Keratinocyte (primary cell): Measurements from ENCODE around the gene DNAJB14. TPM values are rescaled to one million over a fixed set of nuclear protein-coding genes. Genes with fewer than 3 reads are reported as not detected.

ENCODE experiments used
- DNase-seq: peaks from one replicate; pipeline ENCODE4 v3.0.0-alpha.2; 2011; ENCODE audit warnings: low read depth, missing footprints, low spot score
- FAIRE-seq: peaks from 2 replicates; lab custom pipeline; 2011; peaks lifted over from hg19 to GRCh38; lab: Jason Lieb, UNC
- H2AFZ ChIP-seq: 2 replicates; pipeline ENCODE4 v1.6.0; 2012; ENCODE audit warnings: low read length, control low read depth, inconsistent platforms; ENCODE audit not compliant: control insufficient read depth
- H3K27ac ChIP-seq: 2 replicates; pipeline ENCODE4 v1.5.1; 2011; ENCODE audit warnings: low read length; ENCODE audit not compliant: control insufficient read depth, insufficient read depth
- H3K27me3 ChIP-seq: 3 replicates; pipeline ENCODE4 v1.6.0; 2011; ENCODE audit warnings: low read length; ENCODE audit not compliant: control insufficient read depth, insufficient read depth; ENCODE audit errors: extremely low read depth
- H3K36me3 ChIP-seq, 2 experiments: 2 replicates in 1 of 2; 3 replicates in 1 of 2; pipeline ENCODE4 v1.5.1; 2011; ENCODE audit warnings: low read length in 2 of 2, mild to moderate bottlenecking in 1 of 2; ENCODE audit not compliant: control insufficient read depth in 2 of 2, insufficient read depth in 2 of 2; ENCODE audit errors: extremely low read depth in 1 of 2
- H3K4me1 ChIP-seq: 3 replicates; pipeline ENCODE4 v1.5.1; 2011; ENCODE audit warnings: low read length; ENCODE audit not compliant: control insufficient read depth, insufficient read depth; ENCODE audit errors: extremely low read depth
- H3K4me2 ChIP-seq: 3 replicates; pipeline ENCODE4 v1.6.0; 2011; ENCODE audit warnings: low read depth, low read length; ENCODE audit not compliant: control insufficient read depth, insufficient read depth; ENCODE audit errors: extremely low read depth
- H3K4me3 ChIP-seq, 3 experiments: fragments of 200-600 bp in 1 of 3; sonication (generic) in 1 of 3; 2 replicates in 2 of 3; 3 replicates in 1 of 3; pipeline ENCODE4 v1.5.1; 2011 to 2016; ENCODE audit warnings: low read length in 3 of 3, mild to moderate bottlenecking in 3 of 3, control low read depth in 2 of 3, inconsistent platforms in 1 of 3, low read depth in 1 of 3, mixed read lengths in 1 of 3, mixed run types in 1 of 3, moderate library complexity in 1 of 3; ENCODE audit not compliant: control insufficient read depth in 2 of 3, insufficient read depth in 2 of 3; ENCODE audit errors: extremely low read depth in 1 of 3
- H3K79me2 ChIP-seq: 2 replicates; pipeline ENCODE4 v1.6.0; 2012; ENCODE audit warnings: low read length; ENCODE audit not compliant: control insufficient read depth, insufficient read depth
- H3K9ac ChIP-seq: 3 replicates; pipeline ENCODE4 v1.6.0; 2011; ENCODE audit warnings: low read length; ENCODE audit not compliant: control insufficient read depth, insufficient read depth; ENCODE audit errors: extremely low read depth
- H3K9me1 ChIP-seq: 3 replicates; pipeline ENCODE4 v1.6.0; 2011; ENCODE audit warnings: low read length; ENCODE audit not compliant: control insufficient read depth, insufficient read depth; ENCODE audit errors: extremely low read depth
- H3K9me3 ChIP-seq: 2 replicates; pipeline ENCODE4 v1.5.1; 2012; ENCODE audit warnings: low read depth, low read length; ENCODE audit not compliant: control insufficient read depth
- H4K20me1 ChIP-seq: 3 replicates; pipeline ENCODE4 v1.6.0; 2011; ENCODE audit warnings: low read length; ENCODE audit not compliant: control insufficient read depth, insufficient read depth; ENCODE audit errors: extremely low read depth
- EZH2 ChIP-seq: IDR thresholded peaks from one replicate; pipeline ENCODE4 v1.6.1; 2012; ENCODE audit warnings: inconsistent platforms, mild to moderate bottlenecking, low read length, moderate library complexity
- dilution Hi-C: fragments of 300-500 bp; cut with MboI; formaldehyde crosslinking; loops from one replicate; pipeline ENCODE4 v1.7.0; 2020; ENCODE audit warnings: low sequenced_read_pairs; ENCODE audit not compliant: extremely low pct_ligation_motif_present
- polyA plus RNA-seq, 5 experiments: library from polyadenylated mRNA; depleted of rRNA in 3 of 5; stranded (reverse) in 3 of 5; stranded (forward) in 1 of 5; unstranded in 1 of 5; fragments of >200 nt; gene quantifications; 1 replicate in 1 of 5; 2 replicates in 3 of 5; 3 replicates in 1 of 5; pipeline versions ENCODE4 v1.2.1 to v1.2.3, GENCODE V29; 2011 to 2012; ENCODE audit warnings: missing spikeins in 2 of 5, low read depth in 1 of 5, low replicate concordance in 1 of 5
- TF ChIP-seq, protein P1 (sequence below), 3 experiments: IDR thresholded peaks in 1 of 3; conservative IDR thresholded peaks in 1 of 3; optimal IDR thresholded peaks in 1 of 3; 2 replicates in 2 of 3; 3 replicates in 1 of 3; pipeline versions ENCODE3 to v1.5.1; 2011; ENCODE audit warnings: low read length in 3 of 3, mild to moderate bottlenecking in 3 of 3, moderate library complexity in 2 of 3, control low read depth in 1 of 3, inconsistent platforms in 1 of 3; ENCODE audit not compliant: insufficient read depth in 2 of 3; ENCODE audit errors: extremely low read depth in 1 of 3

The DNAJB14 gene
- polyA plus RNA-seq, 1 donor (not counting 4 experiments of a cell fraction or from before 2014, with no cell fraction given), result 17.9 TPM

DNA sequence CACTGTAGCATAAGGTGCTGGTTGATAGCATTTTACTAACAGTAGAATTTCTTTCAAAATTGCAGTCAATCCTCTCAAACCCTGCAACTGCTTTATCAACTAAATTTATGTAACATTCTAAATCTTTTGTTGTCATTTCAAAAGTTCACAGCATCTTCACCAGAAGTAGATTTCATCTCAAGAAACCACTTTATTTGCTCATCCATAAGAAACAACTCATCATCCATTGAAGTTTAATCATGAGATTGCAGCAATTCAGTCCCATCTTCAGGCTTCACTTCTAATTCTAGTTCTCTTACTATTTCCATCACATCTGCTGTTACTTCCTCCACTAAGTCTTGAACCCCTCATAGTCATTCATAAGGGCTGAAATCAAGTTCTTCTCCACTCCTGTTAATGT is 73.8 kb downstream of the DNAJB14 start:
- H3K9ac ChIP-seq, result no peak overlapping the region
- H3K4me3 ChIP-seq, result no peak overlapping the region
- no peak overlapping the region for H2AFZ ChIP-seq
- dilution Hi-C loops, result no loop called here
- H3K36me3 ChIP-seq, result peaks cover 9 to 19% of the 10 kb centered on the region in 2 experiments
- DNase-seq, result no peak
- H3K27me3 ChIP-seq, result no peaks in the 10 kb centered on the region
- no peaks in the 10 kb centered on the region for H3K9me3 ChIP-seq
- H3K4me1 ChIP-seq, result no peaks in the 10 kb centered on the region
- peaks cover 2% of the 10 kb centered on the region for H3K9me1 ChIP-seq
- H3K4me2 ChIP-seq, result no peak overlapping the region
- no peak for FAIRE-seq
- no peaks in the 10 kb centered on the region for H3K79me2 ChIP-seq
- H4K20me1 ChIP-seq, result no peaks in the 10 kb centered on the region
- TF ChIP-seq, protein P1, sequence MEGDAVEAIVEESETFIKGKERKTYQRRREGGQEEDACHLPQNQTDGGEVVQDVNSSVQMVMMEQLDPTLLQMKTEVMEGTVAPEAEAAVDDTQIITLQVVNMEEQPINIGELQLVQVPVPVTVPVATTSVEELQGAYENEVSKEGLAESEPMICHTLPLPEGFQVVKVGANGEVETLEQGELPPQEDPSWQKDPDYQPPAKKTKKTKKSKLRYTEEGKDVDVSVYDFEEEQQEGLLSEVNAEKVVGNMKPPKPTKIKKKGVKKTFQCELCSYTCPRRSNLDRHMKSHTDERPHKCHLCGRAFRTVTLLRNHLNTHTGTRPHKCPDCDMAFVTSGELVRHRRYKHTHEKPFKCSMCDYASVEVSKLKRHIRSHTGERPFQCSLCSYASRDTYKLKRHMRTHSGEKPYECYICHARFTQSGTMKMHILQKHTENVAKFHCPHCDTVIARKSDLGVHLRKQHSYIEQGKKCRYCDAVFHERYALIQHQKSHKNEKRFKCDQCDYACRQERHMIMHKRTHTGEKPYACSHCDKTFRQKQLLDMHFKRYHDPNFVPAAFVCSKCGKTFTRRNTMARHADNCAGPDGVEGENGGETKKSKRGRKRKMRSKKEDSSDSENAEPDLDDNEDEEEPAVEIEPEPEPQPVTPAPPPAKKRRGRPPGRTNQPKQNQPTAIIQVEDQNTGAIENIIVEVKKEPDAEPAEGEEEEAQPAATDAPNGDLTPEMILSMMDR (optimal IDR thresholded peaks at IDR 0.05 in 1 of 3, IDR thresholded peaks at IDR 0.05 in 1 of 3, conservative IDR thresholded peaks at IDR 0.05 in 1 of 3; ENCODE audit: extremely low read depth in 1 of 3, insufficient read depth in 2 of 3, low read length in 3 of 3), result no peak
- TF ChIP-seq EZH2, result no peak
- H3K27ac ChIP-seq, result no peak overlapping the region

DNA sequence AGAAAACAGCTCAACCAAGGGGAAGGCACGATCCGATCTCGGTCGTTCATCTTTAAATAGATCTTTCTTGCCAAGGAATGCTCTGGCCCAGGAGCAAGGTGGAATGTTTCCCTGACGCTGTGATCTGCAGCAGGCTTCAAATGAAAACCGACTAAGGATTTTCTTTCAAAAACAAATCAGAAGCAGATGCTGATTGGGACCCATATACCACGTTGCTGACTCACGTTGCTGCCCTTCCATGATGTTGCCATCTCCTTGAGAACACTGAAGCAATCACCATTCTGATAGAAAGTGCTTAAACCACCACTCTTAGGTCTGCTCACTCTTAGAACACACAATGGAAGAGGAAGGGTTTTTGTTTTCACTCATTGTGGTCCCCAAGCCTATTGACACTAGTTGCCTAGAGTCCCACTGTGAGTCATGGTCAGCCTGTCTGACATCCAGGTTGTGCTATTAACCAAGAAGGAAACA is 78.3 kb downstream of the DNAJB14 start:
- DNase-seq (no peak), FAIRE-seq (peak; percentile 23)
- Histone ChIP-seq H2AFZ (no peak overlapping the region), H3K27ac (no peak overlapping the region), H3K36me3 (peaks cover 16 to 29% of the 10 kb centered on the region in 2 experiments), H3K4me3 (no peak overlapping the region), H3K9me1 (peaks cover 2% of the 10 kb centered on the region), H4K20me1 (no peaks in the 10 kb centered on the region), H3K4me1 (no peaks in the 10 kb centered on the region), H3K27me3 (no peaks in the 10 kb centered on the region), H3K4me2 (no peak overlapping the region), H3K9me3 (no peaks in the 10 kb centered on the region), H3K9ac (no peak overlapping the region), H3K79me2 (no peaks in the 10 kb centered on the region)
- dilution Hi-C loops, result no loop called here
- TF ChIP-seq, protein P1 (optimal IDR thresholded peaks at IDR 0.05 in 1 of 3, IDR thresholded peaks at IDR 0.05 in 1 of 3, conservative IDR thresholded peaks at IDR 0.05 in 1 of 3; ENCODE audit: extremely low read depth in 1 of 3, insufficient read depth in 2 of 3, low read length in 3 of 3), result no peak
- TF ChIP-seq EZH2, result no peak
